GM19455 (cell line): Measurements from ENCODE around the gene SPATA31D4.
"Not testable (repeated sequence)": the region's sequence is repeated elsewhere in the genome, so short reads cannot be mapped to it uniquely, and the experiment has no call there.

Experiments
- ATAC-seq: cut with Tn5 transposase; IDR thresholded peaks from one replicate; pipeline ENCODE4 v1.9.1; 2021; ENCODE audit not compliant: unreplicated experiment

The SPATA31D4 gene

DNA sequence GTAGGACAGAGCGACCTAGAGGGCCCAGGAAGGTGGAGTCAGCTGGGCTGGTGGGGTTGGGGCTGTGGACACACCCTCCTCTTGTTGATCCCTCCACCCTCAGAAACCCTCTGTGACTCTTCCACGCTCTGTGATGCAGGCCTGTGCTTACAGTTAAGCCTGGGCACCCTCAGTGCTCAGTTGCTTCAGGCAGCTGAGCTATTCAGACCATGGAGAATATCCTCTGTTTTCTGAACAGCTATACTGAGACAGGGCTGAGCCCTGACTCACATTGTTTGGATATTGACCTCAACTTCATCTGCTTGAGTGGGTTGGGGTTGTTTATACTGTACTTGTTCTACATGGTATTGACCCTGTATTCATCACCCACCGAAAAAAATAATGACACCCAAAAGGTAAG lies at the start of gene SPATA31D4:
TSS of gene SPATA31D4 (plus strand) at position 124 of the 400 bp plus-strand sequence. CDS start at position 210, 86 bp downstream.
- ATAC-seq: not testable (repeated sequence)

DNA sequence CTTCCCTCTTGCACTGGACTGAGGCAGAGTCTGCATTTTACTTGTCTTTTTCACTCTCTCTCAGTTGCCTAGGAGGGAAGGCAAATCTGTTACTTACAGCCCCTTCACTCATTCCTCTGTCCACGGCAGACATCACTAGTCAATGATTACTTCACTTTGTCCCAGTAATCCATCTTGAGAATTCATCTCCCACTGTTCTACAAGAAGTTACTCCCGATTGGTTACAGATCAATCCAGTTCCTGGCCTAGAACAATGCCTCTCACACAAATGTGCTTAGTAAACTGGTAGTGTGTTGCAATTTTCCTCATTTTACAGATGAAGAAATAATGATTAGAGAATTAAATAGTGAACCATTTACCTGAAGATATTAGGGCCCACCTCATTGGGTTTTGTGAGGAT lies 49.7 kb upstream of the SPATA31D4 start:
- ATAC-seq: no peak

DNA sequence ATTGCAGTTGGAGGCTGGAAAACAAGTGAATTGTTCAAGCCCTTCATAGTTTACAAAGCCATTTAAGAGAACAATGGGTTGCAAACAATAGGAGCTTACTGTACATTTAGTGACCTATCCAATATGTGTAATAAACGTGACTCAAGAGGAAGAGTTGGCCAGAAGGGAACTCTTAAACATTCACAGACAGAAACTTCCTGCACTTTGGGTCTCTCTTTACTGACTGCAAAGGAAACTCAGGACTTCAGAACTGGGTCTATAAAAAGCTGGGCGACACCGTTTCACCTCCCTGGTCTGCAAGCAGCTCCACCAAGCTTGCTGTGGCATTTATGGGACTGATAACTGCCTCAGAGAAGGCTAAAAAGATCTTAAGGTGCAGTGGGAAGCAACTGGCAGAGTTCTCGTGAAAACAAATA lies 48.7 kb upstream of the SPATA31D4 start:
- no peak for ATAC-seq

DNA sequence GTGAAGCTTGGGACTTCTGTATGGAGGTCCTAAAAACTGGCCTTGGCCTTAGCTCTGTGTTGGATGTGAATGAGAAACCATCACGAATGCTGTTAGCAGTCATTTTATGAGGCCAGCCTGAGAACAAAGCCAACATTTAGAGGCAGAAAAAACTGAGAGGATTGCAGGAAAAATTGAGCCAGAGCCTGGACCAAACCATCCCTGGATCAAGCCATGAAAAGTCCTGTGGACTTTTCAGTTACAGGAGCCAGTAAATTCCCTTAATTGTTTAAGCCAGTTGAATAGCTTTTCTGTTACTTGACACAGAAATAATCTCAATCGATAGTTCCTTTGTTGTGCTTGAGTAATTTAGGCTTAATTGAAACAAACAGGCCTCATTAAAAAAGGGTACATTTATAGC lies 42.6 kb upstream of the SPATA31D4 start:
- ATAC-seq: no peak

GRCh38 chr9:81886665-81887064 lies 41.6 kb upstream of the SPATA31D4 start:
- no peak for ATAC-seq

GRCh38 chr9:81890104-81890503 lies 38.1 kb upstream of the SPATA31D4 start:
- ATAC-seq: no peak

DNA sequence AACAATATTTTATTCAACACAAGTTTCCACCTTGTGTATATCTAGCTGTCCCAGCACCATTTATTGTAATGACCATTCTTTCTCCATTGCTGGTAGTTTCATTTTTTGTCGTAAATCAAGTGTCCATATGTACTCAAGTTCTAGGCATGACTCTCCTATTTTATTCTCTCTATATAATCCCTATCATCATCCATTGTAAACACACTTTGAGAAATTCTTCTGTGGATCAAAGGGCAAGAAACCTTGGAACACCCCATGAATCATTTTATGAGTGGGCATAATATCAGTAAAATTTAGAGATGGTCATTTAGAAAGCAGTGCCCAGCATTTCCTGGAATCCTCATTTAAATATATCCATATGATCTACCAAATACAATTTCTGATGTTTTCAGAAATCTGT lies 35.8 kb upstream of the SPATA31D4 start:
- no peak for ATAC-seq

GRCh38 chr9:81893929-81894328 lies 34.3 kb upstream of the SPATA31D4 start:
- no peak for ATAC-seq

DNA sequence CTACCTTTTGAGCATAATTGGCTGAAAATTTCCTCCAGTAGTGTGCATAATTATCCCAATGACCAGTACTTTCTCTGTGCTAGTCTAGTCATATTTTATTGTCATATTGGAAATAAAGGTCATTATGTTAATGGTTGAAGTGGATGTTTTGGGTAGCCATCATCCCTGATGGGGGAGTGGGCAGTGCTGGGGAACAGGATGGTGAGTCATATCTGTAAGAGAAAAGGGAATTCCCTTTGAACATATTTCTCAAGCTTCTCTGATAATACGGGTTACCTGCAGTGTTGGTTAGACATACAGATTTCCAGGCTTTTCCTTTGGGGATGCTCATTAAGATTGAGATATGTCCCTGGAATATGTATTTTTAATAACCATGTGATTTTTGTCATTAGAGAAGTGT lies 33.3 kb upstream of the SPATA31D4 start:
- ATAC-seq: no peak

- no peak for ATAC-seq
Measured at GRCh38 chr9:81896070-81896469, 32.2 kb upstream of the SPATA31D4 start.

- ATAC-seq: no peak
Measured at GRCh38 chr9:81898851-81899250, 29.4 kb upstream of the SPATA31D4 start.

DNA sequence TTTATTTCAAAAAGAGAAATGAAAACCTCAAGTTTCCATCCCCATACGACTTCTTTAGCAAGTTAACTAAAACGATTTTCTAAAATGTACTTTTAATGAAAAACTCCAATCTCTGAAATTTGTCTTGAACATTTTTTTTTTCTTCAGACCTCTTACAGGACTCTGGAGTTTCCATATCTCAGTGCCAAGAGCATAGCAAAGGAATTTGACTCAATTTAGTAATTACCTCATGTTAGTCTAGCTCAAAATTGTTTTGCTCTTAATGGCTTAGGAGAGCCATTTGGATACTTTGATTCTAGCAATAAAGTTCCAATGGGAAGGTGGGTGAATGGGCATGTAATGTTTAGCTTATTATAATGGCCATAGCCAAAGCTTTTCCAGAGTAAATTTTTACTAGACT lies 26.0 kb upstream of the SPATA31D4 start:
- no peak for ATAC-seq

DNA sequence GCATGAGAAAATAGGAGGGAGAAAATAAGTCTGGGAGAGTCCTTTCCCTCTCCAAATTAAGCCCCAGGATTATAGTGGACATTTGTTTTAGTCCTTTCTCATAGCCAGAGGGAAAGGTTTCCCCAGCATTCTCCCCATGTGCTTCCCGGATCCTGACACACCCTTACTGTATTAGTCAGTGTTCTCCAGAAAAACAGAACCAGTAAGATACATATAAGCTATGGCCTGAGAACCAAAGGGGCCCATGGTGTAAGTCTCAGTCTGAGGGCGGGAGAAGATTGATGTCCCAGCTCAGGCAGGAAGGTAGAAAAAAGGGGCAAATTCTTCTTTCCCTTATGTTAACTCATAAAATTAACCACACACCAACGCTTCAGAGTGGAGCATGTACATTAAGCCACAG lies 25.6 kb upstream of the SPATA31D4 start:
- no peak for ATAC-seq

- no peak for ATAC-seq
Measured at GRCh38 chr9:81906671-81907070, 21.6 kb upstream of the SPATA31D4 start.

DNA sequence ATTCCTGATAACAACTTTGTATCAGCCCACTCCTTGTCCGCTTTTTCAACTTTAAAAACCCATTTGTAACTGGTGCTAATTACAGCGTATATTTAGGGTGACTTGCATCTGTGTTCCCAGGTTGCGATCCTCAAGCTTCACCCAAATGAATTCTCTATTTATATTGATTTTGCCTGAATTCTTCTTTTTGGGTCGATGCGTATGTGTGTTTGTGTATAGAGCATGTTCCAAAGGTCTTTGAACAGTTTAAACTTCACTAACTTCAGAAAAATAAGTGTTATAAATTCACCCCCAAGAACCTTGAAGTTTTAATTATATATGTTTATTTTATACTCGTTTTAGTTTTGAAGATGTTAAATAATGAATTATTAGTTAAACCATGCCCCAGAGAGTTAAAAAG lies 16.1 kb upstream of the SPATA31D4 start:
- ATAC-seq: no peak

- no peak for ATAC-seq
Measured at GRCh38 chr9:81915801-81916505, 12.3 kb upstream of the SPATA31D4 start.

- not testable (repeated sequence) for ATAC-seq
Measured at GRCh38 chr9:81918507-81918906, 9.7 kb upstream of the SPATA31D4 start.

GRCh38 chr9:81930147-81930546 lies 1.9 kb downstream of the SPATA31D4 start:
- ATAC-seq: not testable (repeated sequence)

GRCh38 chr9:81933547-81933946 lies 5.3 kb downstream of the SPATA31D4 start:
- ATAC-seq: not testable (repeated sequence)

DNA sequence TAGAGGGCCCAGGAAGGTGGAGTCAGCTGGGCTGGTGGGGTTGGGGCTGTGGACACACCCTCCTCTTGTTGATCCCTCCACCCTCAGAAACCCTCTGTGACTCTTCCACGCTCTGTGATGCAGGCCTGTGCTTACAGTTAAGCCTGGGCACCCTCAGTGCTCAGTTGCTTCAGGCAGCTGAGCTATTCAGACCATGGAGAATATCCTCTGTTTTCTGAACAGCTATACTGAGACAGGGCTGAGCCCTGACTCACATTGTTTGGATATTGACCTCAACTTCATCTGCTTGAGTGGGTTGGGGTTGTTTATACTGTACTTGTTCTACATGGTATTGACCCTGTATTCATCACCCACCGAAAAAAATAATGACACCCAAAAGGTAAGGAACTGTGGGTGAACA lies 15.2 kb downstream of the SPATA31D4 start, which contains the start of gene SPATA31D3:
TSS of gene SPATA31D3 (plus strand) at position 108 of the 400 bp plus-strand sequence. CDS start at position 194, 86 bp downstream.
- ATAC-seq: not testable (repeated sequence)

DNA sequence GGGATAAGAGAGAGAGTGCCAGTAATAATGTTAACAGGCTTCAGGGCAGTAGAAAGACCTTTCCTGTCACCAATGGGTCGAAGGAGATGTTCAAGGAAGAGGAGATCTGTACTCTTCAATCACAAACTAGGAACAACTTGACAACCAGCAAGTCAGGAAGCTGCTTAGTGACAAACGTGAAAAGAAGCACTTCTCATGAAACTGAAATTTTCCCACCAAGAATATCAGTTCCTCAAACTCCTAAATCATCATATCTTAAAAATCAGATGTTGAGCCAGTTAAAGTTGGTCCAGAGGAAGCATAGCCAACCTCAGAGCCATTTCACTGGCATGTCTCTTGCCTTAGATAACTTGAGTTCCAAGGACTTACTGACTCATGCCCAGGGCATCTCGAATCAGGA lies 20.4 kb downstream of the SPATA31D4 start:
- not testable (repeated sequence) for ATAC-seq

GRCh38 chr9:81953096-81953495 lies 24.9 kb downstream of the SPATA31D4 start:
- no peak for ATAC-seq

GRCh38 chr9:81955625-81956024 lies 27.4 kb downstream of the SPATA31D4 start:
- ATAC-seq: no peak
